ENCODE measurements around the gene ENOX1. TPM values are rescaled to one million over a fixed set of nuclear protein-coding genes. Genes with fewer than 3 reads are reported as not detected.

The ENOX1 gene
- total RNA-seq, 3 donors from 2014 or later (not counting 1 experiment from before 2014, with no cell fraction given) = not detected

GRCh38 chr13:43232144-43232872 lies 554.5 kb downstream of the ENOX1 start:
- DNase-seq (no peak), ATAC-seq (no peak)
- intact Hi-C loops (cut with micrococcal nuclease) = no loop called here
- no peaks in the 10 kb centered on the region for H3K36me3 ChIP-seq (ENCODE audit: control insufficient read depth, insufficient read depth, low read length)
- no peak overlapping the region for H3K27ac ChIP-seq (ENCODE audit: low read length)
- no peaks in the 10 kb centered on the region for H3K9me3 Mint-ChIP-seq
- no peaks in the 10 kb centered on the region for H3K36me3 Mint-ChIP-seq
- no peak overlapping the region for H3K27ac Mint-ChIP-seq
- no peaks in the 10 kb centered on the region for H3K27me3 ChIP-seq (ENCODE audit: control insufficient read depth, insufficient read depth, low read length)
- H3K4me3 ChIP-seq (ENCODE audit: low read length) = no peak overlapping the region
- H3K9me3 ChIP-seq (ENCODE audit: control insufficient read depth, insufficient read depth, low read length) = no peaks in the 10 kb centered on the region
- no peak overlapping the region for H3K4me3 Mint-ChIP-seq
- no peak for TF ChIP-seq CTCF (IDR thresholded peaks at IDR 0.05)
- peaks cover 0 to 17% of the 10 kb centered on the region in 2 donors for H3K27me3 Mint-ChIP-seq (ENCODE audit: low read depth in 2 of 2)
- H3K4me1 ChIP-seq (ENCODE audit: control insufficient read depth, insufficient read depth, low read length) = no peaks in the 10 kb centered on the region
- WGBS (ENCODE audit: insufficient coverage) = 80% methylated on average over 5 of the region's 5 CpGs
- H3K4me1 Mint-ChIP-seq = no peaks in the 10 kb centered on the region

DNA sequence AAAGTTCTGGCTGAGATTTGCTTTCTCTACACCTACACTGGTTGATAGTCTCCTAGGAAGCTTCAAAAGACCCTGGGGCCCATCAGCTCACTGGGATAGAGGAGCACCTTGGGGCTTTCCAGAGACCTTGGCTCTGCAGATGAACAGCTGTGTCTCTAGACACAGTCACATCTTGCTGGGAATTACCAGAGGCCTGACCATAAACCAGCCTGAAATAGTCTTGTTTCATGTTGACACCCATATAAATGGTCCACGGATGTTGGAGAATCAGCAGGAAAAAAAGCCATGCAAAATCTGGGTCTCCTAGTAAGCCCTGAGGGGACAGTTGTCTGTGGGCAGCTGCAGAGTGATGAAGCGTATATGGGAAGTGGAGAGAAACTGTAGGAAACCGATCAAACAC lies 555.8 kb downstream of the ENOX1 start:
- Histone ChIP-seq H3K9me3 (ENCODE audit: control insufficient read depth, insufficient read depth, low read length) (no peaks in the 10 kb centered on the region), H3K4me3 (ENCODE audit: low read length) (no peak overlapping the region), H3K27ac (ENCODE audit: low read length) (no peak overlapping the region), H3K4me1 (ENCODE audit: control insufficient read depth, insufficient read depth, low read length) (no peaks in the 10 kb centered on the region), H3K27me3 (ENCODE audit: control insufficient read depth, insufficient read depth, low read length) (no peaks in the 10 kb centered on the region), H3K36me3 (ENCODE audit: control insufficient read depth, insufficient read depth, low read length) (no peaks in the 10 kb centered on the region)
- ATAC-seq = no peak
- Mint-ChIP-seq H3K4me3 (no peak overlapping the region), H3K27me3 (ENCODE audit: low read depth in 2 of 2) (peaks cover 4 to 17% of the 10 kb centered on the region in 2 donors), H3K36me3 (no peaks in the 10 kb centered on the region), H3K4me1 (no peaks in the 10 kb centered on the region), H3K27ac (no peak overlapping the region), H3K9me3 (no peaks in the 10 kb centered on the region)
- TF ChIP-seq CTCF (IDR thresholded peaks at IDR 0.05) = no peak
- 20% methylated on average over 3 of the region's 3 CpGs for WGBS (ENCODE audit: insufficient coverage)
- intact Hi-C loops (cut with micrococcal nuclease) = no loop called here
- no peak for DNase-seq

GRCh38 chr13:43229506-43229905 lies 557.3 kb downstream of the ENOX1 start:
- H3K27me3 ChIP-seq (ENCODE audit: control insufficient read depth, insufficient read depth, low read length) = peaks cover 2% of the 10 kb centered on the region
- no peak overlapping the region for H3K27ac ChIP-seq (ENCODE audit: low read length)
- Mint-ChIP-seq H3K27me3 (ENCODE audit: low read depth in 2 of 2) (peaks cover 7 to 23% of the 10 kb centered on the region in 2 donors), H3K4me1 (no peaks in the 10 kb centered on the region), H3K27ac (no peak overlapping the region), H3K36me3 (no peaks in the 10 kb centered on the region), H3K4me3 (no peak overlapping the region), H3K9me3 (no peaks in the 10 kb centered on the region)
- H3K9me3 ChIP-seq (ENCODE audit: control insufficient read depth, insufficient read depth, low read length) = no peaks in the 10 kb centered on the region
- DNase-seq = no peak
- intact Hi-C loops (cut with micrococcal nuclease) = no loop called here
- H3K4me3 ChIP-seq (ENCODE audit: low read length) = no peak overlapping the region
- TF ChIP-seq CTCF (IDR thresholded peaks at IDR 0.05) = no peak
- 65% methylated on average over 3 of the region's 3 CpGs for WGBS (ENCODE audit: insufficient coverage)
- no peak for ATAC-seq
- no peaks in the 10 kb centered on the region for H3K4me1 ChIP-seq (ENCODE audit: control insufficient read depth, insufficient read depth, low read length)
- no peaks in the 10 kb centered on the region for H3K36me3 ChIP-seq (ENCODE audit: control insufficient read depth, insufficient read depth, low read length)

GRCh38 chr13:43227721-43228120 lies 559.1 kb downstream of the ENOX1 start:
- Mint-ChIP-seq H3K4me3 (no peak overlapping the region), H3K27me3 (ENCODE audit: low read depth in 2 of 2) (peaks cover 9 to 25% of the 10 kb centered on the region in 2 donors), H3K36me3 (no peaks in the 10 kb centered on the region), H3K9me3 (no peaks in the 10 kb centered on the region), H3K4me1 (no peaks in the 10 kb centered on the region), H3K27ac (no peak overlapping the region)
- Histone ChIP-seq H3K9me3 (ENCODE audit: control insufficient read depth, insufficient read depth, low read length) (no peaks in the 10 kb centered on the region), H3K36me3 (ENCODE audit: control insufficient read depth, insufficient read depth, low read length) (no peaks in the 10 kb centered on the region), H3K4me1 (ENCODE audit: control insufficient read depth, insufficient read depth, low read length) (no peaks in the 10 kb centered on the region), H3K4me3 (ENCODE audit: low read length) (no peak overlapping the region), H3K27ac (ENCODE audit: low read length) (no peak overlapping the region), H3K27me3 (ENCODE audit: control insufficient read depth, insufficient read depth, low read length) (peaks cover 2% of the 10 kb centered on the region)
- 38% methylated on average over 2 of the region's 2 CpGs for WGBS (ENCODE audit: insufficient coverage)
- DNase-seq (no peak), ATAC-seq (no peak)
- TF ChIP-seq CTCF (IDR thresholded peaks at IDR 0.05) = no peak
- intact Hi-C loops (cut with micrococcal nuclease) = no loop called here
